ENCODE measurements around the gene TPSD1. TPM values are rescaled to one million over a fixed set of nuclear protein-coding genes. Genes with fewer than 3 reads are reported as not detected.
"Not testable (repeated sequence)": the region's sequence is repeated elsewhere in the genome, so short reads cannot be mapped to it uniquely, and the experiment has no call there.

TPSD1 gene
- total RNA-seq = not detected in 2 replicates

- DNase-seq (ENCODE audit: low read depth); H3K4me3 ChIP-seq (ENCODE audit: low read depth, low read length); H3K36me3 ChIP-seq (ENCODE audit: control insufficient read depth, insufficient read depth, low read length): not testable (repeated sequence)
- peaks cover 18% of the 10 kb centered on the region for H3K27me3 ChIP-seq (ENCODE audit: control insufficient read depth, insufficient read depth, low read length)
These were observed at the start of gene TPSD1 for GRCh38 chr16:1255276-1256122. TPSD1 (plus strand) TSS chr16:1256069; CDS start chr16:1256281, 212 bp downstream.

- TF ChIP-seq, protein P1, sequence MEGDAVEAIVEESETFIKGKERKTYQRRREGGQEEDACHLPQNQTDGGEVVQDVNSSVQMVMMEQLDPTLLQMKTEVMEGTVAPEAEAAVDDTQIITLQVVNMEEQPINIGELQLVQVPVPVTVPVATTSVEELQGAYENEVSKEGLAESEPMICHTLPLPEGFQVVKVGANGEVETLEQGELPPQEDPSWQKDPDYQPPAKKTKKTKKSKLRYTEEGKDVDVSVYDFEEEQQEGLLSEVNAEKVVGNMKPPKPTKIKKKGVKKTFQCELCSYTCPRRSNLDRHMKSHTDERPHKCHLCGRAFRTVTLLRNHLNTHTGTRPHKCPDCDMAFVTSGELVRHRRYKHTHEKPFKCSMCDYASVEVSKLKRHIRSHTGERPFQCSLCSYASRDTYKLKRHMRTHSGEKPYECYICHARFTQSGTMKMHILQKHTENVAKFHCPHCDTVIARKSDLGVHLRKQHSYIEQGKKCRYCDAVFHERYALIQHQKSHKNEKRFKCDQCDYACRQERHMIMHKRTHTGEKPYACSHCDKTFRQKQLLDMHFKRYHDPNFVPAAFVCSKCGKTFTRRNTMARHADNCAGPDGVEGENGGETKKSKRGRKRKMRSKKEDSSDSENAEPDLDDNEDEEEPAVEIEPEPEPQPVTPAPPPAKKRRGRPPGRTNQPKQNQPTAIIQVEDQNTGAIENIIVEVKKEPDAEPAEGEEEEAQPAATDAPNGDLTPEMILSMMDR (IDR thresholded peaks at IDR 0.05; ENCODE audit: insufficient read depth, low read length, poor library complexity, severe bottlenecking) = no peak
- H3K27me3 ChIP-seq (ENCODE audit: control insufficient read depth, insufficient read depth, low read length) = peaks cover 2% of the 10 kb centered on the region
- H3K4me3 ChIP-seq (ENCODE audit: low read depth, low read length) = no peak overlapping the region
- DNase-seq (ENCODE audit: low read depth) = no peak
- no peaks in the 10 kb centered on the region for H3K36me3 ChIP-seq (ENCODE audit: control insufficient read depth, insufficient read depth, low read length)
These were observed 49.5 kb upstream of the TPSD1 start for GRCh38 chr16:1206326-1206725.

GRCh38 chr16:1206786-1207185, 49.1 kb upstream of the TPSD1 start:
- Histone ChIP-seq H3K36me3 (ENCODE audit: control insufficient read depth, insufficient read depth, low read length) (no peaks in the 10 kb centered on the region), H3K4me3 (ENCODE audit: low read depth, low read length) (no peak overlapping the region), H3K27me3 (ENCODE audit: control insufficient read depth, insufficient read depth, low read length) (peaks cover 2% of the 10 kb centered on the region)
- TF ChIP-seq, protein P1 (IDR thresholded peaks at IDR 0.05; ENCODE audit: insufficient read depth, low read length, poor library complexity, severe bottlenecking) = no peak
- DNase-seq (ENCODE audit: low read depth) = no peak

DNA sequence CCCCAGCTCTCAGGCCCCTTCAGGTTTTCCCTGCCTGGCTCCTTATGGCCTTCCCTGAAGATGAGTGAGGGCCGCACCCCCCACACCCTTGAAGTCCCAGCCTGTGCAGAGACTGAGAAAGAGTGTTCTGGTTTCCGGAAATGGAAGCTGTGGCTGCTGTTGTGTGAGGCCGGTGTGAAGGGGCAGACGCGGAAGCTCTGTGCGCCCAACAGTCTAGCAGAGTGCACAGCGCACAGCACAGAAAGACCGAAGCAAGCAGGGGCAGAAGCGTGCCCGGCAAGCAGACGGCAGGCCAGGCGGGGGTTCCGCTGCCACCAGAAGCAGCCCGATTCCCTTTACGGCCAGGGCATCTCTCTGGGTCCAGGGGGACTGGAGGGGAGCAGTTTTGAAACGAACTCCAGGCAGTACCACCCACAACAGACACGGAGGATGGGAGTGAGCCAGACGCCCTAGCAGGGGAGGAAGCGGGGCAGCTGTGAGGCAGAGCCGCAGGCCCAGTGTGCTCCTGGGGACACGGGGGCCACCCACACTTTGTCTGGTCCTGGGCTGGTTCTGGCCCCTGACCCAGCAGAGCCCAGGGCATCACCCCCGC, 47.5 kb upstream of the TPSD1 start:
- TF ChIP-seq, protein P1 (IDR thresholded peaks at IDR 0.05; ENCODE audit: insufficient read depth, low read length, poor library complexity, severe bottlenecking) = no peak

DNA sequence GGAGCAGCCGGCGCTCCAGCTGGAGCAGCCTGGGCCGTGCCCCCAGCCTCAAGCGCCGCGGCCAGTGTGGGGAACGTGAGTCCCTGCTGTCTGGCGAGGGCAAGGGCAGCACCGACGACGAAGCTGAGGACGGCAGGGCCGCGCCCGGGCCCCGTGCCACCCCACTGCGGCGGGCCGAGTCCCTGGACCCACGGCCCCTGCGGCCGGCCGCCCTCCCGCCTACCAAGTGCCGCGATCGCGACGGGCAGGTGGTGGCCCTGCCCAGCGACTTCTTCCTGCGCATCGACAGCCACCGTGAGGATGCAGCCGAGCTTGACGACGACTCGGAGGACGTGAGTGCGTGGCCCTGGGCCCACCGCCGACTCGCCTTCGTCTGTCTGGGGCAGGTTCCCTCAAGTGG, 46.8 kb upstream of the TPSD1 start:
- H3K27me3 ChIP-seq (ENCODE audit: control insufficient read depth, insufficient read depth, low read length) = peaks cover 2% of the 10 kb centered on the region
- no peak overlapping the region for H3K4me3 ChIP-seq (ENCODE audit: low read depth, low read length)
- TF ChIP-seq, protein P1 (IDR thresholded peaks at IDR 0.05; ENCODE audit: insufficient read depth, low read length, poor library complexity, severe bottlenecking) = no peak
- no peaks in the 10 kb centered on the region for H3K36me3 ChIP-seq (ENCODE audit: control insufficient read depth, insufficient read depth, low read length)
- DNase-seq (ENCODE audit: low read depth) = no peak

More for the DNA sequence above, 47.5 kb upstream of the TPSD1 start:
- no peak for DNase-seq (ENCODE audit: low read depth)
- H3K36me3 ChIP-seq (ENCODE audit: control insufficient read depth, insufficient read depth, low read length) = no peaks in the 10 kb centered on the region
- H3K4me3 ChIP-seq (ENCODE audit: low read depth, low read length) = no peak overlapping the region
- H3K27me3 ChIP-seq (ENCODE audit: control insufficient read depth, insufficient read depth, low read length) = peaks cover 2% of the 10 kb centered on the region

- Histone ChIP-seq H3K27me3 (ENCODE audit: control insufficient read depth, insufficient read depth, low read length) (no peaks in the 10 kb centered on the region), H3K4me3 (ENCODE audit: low read depth, low read length) (no peak overlapping the region), H3K36me3 (ENCODE audit: control insufficient read depth, insufficient read depth, low read length) (no peaks in the 10 kb centered on the region)
- TF ChIP-seq, protein P1 (IDR thresholded peaks at IDR 0.05; ENCODE audit: insufficient read depth, low read length, poor library complexity, severe bottlenecking) = no peak
- no peak for DNase-seq (ENCODE audit: low read depth)
These were observed 45.4 kb upstream of the TPSD1 start for GRCh38 chr16:1210461-1210860.

All from kidney epithelial cell (primary cell).